GM18907 (cell line): Measurements from ENCODE around the gene MLH1.
"Not testable (repeated sequence)": the region's sequence is repeated elsewhere in the genome, so short reads cannot be mapped to it uniquely, and the experiment has no call there.

Source experiments
- ATAC-seq: cut with Tn5 transposase; IDR thresholded peaks from one replicate; pipeline ENCODE4 v1.9.1; 2021; ENCODE audit warnings: mild to moderate bottlenecking, moderate library complexity; ENCODE audit not compliant: unreplicated experiment

Gene MLH1

GRCh38 chr3:37031096-37031682 is 37.9 kb downstream of the MLH1 start:
- ATAC-seq: no peak

- no peak for ATAC-seq
Observed at GRCh38 chr3:37032961-37033360, 39.6 kb downstream of the MLH1 start.

GRCh38 chr3:37037352-37037751 is 44.0 kb downstream of the MLH1 start:
- ATAC-seq: no peak

GRCh38 chr3:37039161-37039846 is 46.0 kb downstream of the MLH1 start:
- no peak for ATAC-seq

GRCh38 chr3:37040231-37040630 is 46.9 kb downstream of the MLH1 start:
- ATAC-seq: no peak

- ATAC-seq: no peak
Observed at GRCh38 chr3:37041546-37042195, 48.4 kb downstream of the MLH1 start.

- not testable (repeated sequence) for ATAC-seq
Observed at GRCh38 chr3:37042712-37043111, 49.4 kb downstream of the MLH1 start.

GRCh38 chr3:37050282-37050681 is 57.0 kb downstream of the MLH1 start:
- ATAC-seq: no peak

GRCh38 chr3:37052860-37053259 is 59.5 kb downstream of the MLH1 start:
- ATAC-seq: no peak

- no peak for ATAC-seq
Observed at GRCh38 chr3:37053337-37053736, 60.0 kb downstream of the MLH1 start.

- no peak for ATAC-seq
Observed at GRCh38 chr3:37053753-37054152, 60.4 kb downstream of the MLH1 start.

- peak; percentile 61 for ATAC-seq
Observed at GRCh38 chr3:37054370-37054769, 61.1 kb downstream of the MLH1 start.

GRCh38 chr3:37055077-37055476 is 61.8 kb downstream of the MLH1 start:
- not testable (repeated sequence) for ATAC-seq

- no peak for ATAC-seq
Observed at GRCh38 chr3:37056826-37057225, 63.5 kb downstream of the MLH1 start.

- ATAC-seq: no peak
Observed at GRCh38 chr3:37058117-37058516, 64.8 kb downstream of the MLH1 start.

- no peak for ATAC-seq
Observed at GRCh38 chr3:37064747-37065146, 71.4 kb downstream of the MLH1 start.

- ATAC-seq: no peak
Observed at GRCh38 chr3:37067577-37067976, 74.3 kb downstream of the MLH1 start.

GRCh38 chr3:37068031-37068430 is 74.7 kb downstream of the MLH1 start:
- no peak for ATAC-seq

GRCh38 chr3:37071921-37072320 is 78.6 kb downstream of the MLH1 start:
- no peak for ATAC-seq

- ATAC-seq: no peak
Observed at GRCh38 chr3:37072892-37073291, 79.6 kb downstream of the MLH1 start.

GRCh38 chr3:37074178-37074577 is 80.9 kb downstream of the MLH1 start:
- no peak for ATAC-seq

- ATAC-seq: no peak
Observed at GRCh38 chr3:37075955-37076354, 82.6 kb downstream of the MLH1 start.
